ENCODE measurements around the gene PDE6A. TPM values are rescaled to one million over a fixed set of nuclear protein-coding genes. Genes with fewer than 3 reads are reported as not detected.

Gene PDE6A
- total and polyA plus RNA-seq, 2 of the 13 experiments (the other 11 are each of a cell fraction or from before 2014, with no cell fraction given), result 0.01 TPM; not detected in 1

GRCh38 chr5:149959406-149960236 lies 15.0 kb upstream of the PDE6A start (continued):
- no peak for TF ChIP-seq ZNF503 (CRISPR knock-in tag; IDR thresholded peaks at IDR 0.05)
- no peak for TF ChIP-seq GLMP (CRISPR knock-in tag; IDR thresholded peaks at IDR 0.05; ENCODE audit: borderline replicate concordance)
- TF ChIP-seq SP4 (CRISPR knock-in tag; IDR thresholded peaks at IDR 0.05), result no peak
- no peak for TF ChIP-seq CHD2 (IDR thresholded peaks at IDR 0.05; ENCODE audit: low read depth, low read length)

GRCh38 chr5:149957855-149958254 lies 13.3 kb upstream of the PDE6A start:
- ChIA-PET POLR2A (interaction anchor here (0.5 to 3.4 kb wide), 3 partner anchors 42 to 302 kb away, joined by 3 to 17 read pairs (median 4); partner anchors contain the start of genes HMGXB3 and TIGD6), CTCF (ENCODE audit: low intra/inter-chr PET ratio, low total read pairs) (no interaction called here)
- H2AFZ ChIP-seq (ENCODE audit: low read length), result no peak overlapping the region
- peak overlapping the region; percentile 72 for H3K4me2 ChIP-seq (ENCODE audit: low read depth, low read length)
- H3K27me3 ChIP-seq (ENCODE audit: control insufficient read depth in 1 of 2, insufficient read depth in 2 of 2, low read length in 2 of 2), result 0 out of 5 replicates have a peak, but pooled peaks cover 0 to 1% of the 10 kb centered on the region in 2 experiments
- DNase-seq (ENCODE audit: low spot score) (peak; percentile 49), ATAC-seq (no peak), FAIRE-seq (no peak)
- no peaks in the 10 kb centered on the region for H3K36me3 ChIP-seq (replicated peaks in 1 of 2; ENCODE audit: control insufficient read depth in 1 of 2, insufficient read depth in 2 of 2, low read length in 2 of 2)
- H3K27ac ChIP-seq (ENCODE audit: extremely low read length, insufficient read depth, low read length), result no peak overlapping the region
- BruUV-seq (replicated peaks), result no TSS peak
- intact Hi-C loops (cut with micrococcal nuclease; ENCODE audit: unreplicated experiment) (no loop called here), in situ Hi-C loops (cut with HindIII; ENCODE audit: extremely low pct_ligation_motif_present, low pct_unique_long_range_greater_than_20kb) (no loop called here)
- H4K20me1 ChIP-seq (ENCODE audit: insufficient read depth, low read length), result no peaks in the 10 kb centered on the region
- no peak overlapping the region for H3K9ac ChIP-seq (ENCODE audit: insufficient read depth, low read depth, low read length)
- no peaks in the 10 kb centered on the region for H3K79me2 ChIP-seq (ENCODE audit: insufficient read depth, low read length)
- H3K4me3 ChIP-seq (replicated peaks in 1 of 3; ENCODE audit: insufficient read depth in 1 of 3, low read depth in 2 of 3, low read length in 3 of 3), result peak overlapping the region in 1 of 3 experiments; percentile 13; a peak in 1 of 6 replicates
- peaks cover 50% of the 10 kb centered on the region for H3K4me1 ChIP-seq (ENCODE audit: insufficient read depth, low read length)
- no peaks in the 10 kb centered on the region for H3K9me3 ChIP-seq (ENCODE audit: low read length)
- 3% methylated on average over 4 of the region's 4 CpGs for WGBS (ENCODE audit: low lambda C conversion rate)
- TF ChIP-seq ZNF317 (CRISPR knock-in tag; IDR thresholded peaks at IDR 0.05), result no peak
- no peak for TF ChIP-seq ZFP36L2 (CRISPR knock-in tag; IDR thresholded peaks at IDR 0.05)
- TF ChIP-seq HNF4A (CRISPR knock-in tag; IDR thresholded peaks at IDR 0.05), result peak; percentile 30
- no peak for TF ChIP-seq RCOR2 (CRISPR knock-in tag; IDR thresholded peaks at IDR 0.05)
- no peak for TF ChIP-seq SAP130 (CRISPR knock-in tag; IDR thresholded peaks at IDR 0.05; ENCODE audit: low read depth)
- no peak for TF ChIP-seq DNMT1 (CRISPR knock-in tag; IDR thresholded peaks at IDR 0.05)
- TF ChIP-seq FOSL2 (CRISPR knock-in tag; IDR thresholded peaks at IDR 0.05), result peak; percentile 35; the same call in 1 of the 2 replicates
- TF ChIP-seq ETS1 (CRISPR knock-in tag; IDR thresholded peaks at IDR 0.05), result no peak
- 0 out of 2 replicates have a peak, but pooled peaks have one; percentile 35 for TF ChIP-seq PAXIP1 (CRISPR knock-in tag; conservative IDR thresholded peaks at IDR 0.05)
- no peak for TF ChIP-seq ZNF251 (CRISPR knock-in tag; IDR thresholded peaks at IDR 0.05)
- TF ChIP-seq ZNF773 (CRISPR knock-in tag; IDR thresholded peaks at IDR 0.05; ENCODE audit: borderline replicate concordance), result no peak
